Adrenal gland (tissue), 12 donors: Measurements from ENCODE around the gene ENG. TPM values are rescaled to one million over a fixed set of nuclear protein-coding genes. Genes with fewer than 3 reads are reported as not detected.
A peak's percentile ranks its signal among the peaks of the same experiment; 100 is the strongest.

Experiments
- DNase-seq, 7 donors: peaks; one replicate each; pipeline ENCODE4 v3.0.0-alpha.2; 2019 to 2020
- H3K27ac ChIP-seq, 5 donors: fragments of 200-600 bp; sonication (generic) in 4 of 5; 1 replicate in 3 of 5; 2 replicates in 2 of 5; pipeline versions ENCODE4 v1.5.1 to v1.8.0; 2016 to 2020; ENCODE audit warnings: mild to moderate bottlenecking in 1 of 5
- H3K27me3 ChIP-seq: fragments of 200-600 bp; 2 replicates; pipeline ENCODE4 v1.8.0; 2021
- H3K36me3 ChIP-seq, 2 donors: fragments of 200-600 bp; replicated peaks in 1 of 2; 1 replicate in 1 of 2; 2 replicates in 1 of 2; pipeline versions ENCODE4 v1.5.1 to v1.8.0; 2018 to 2022
- H3K4me1 ChIP-seq, 2 donors: fragments of 200-600 bp; replicated peaks in 1 of 2; 1 replicate in 1 of 2; 2 replicates in 1 of 2; pipeline versions ENCODE4 v1.5.1 to v1.8.0; 2018 to 2021
- H3K4me3 ChIP-seq, 4 donors: fragments of 200-600 bp; sonication (generic) in 3 of 4; one replicate each; pipeline ENCODE4 v1.5.1; 2016 to 2018
- H3K9me3 ChIP-seq, 3 donors: fragments of 200-600 bp; sonication (generic) in 1 of 3; replicated peaks in 1 of 3; 1 replicate in 2 of 3; 2 replicates in 1 of 3; pipeline versions ENCODE4 v1.5.1 to v1.8.0; 2016 to 2021
- POLR2A ChIP-seq, 2 donors: fragments of 450-650 bp; IDR thresholded peaks; one replicate each; pipeline ENCODE4 v1.6.1; 2017; ENCODE audit warnings: antibody characterized with exemption in 2 of 2, mild to moderate bottlenecking in 2 of 2, moderate library complexity in 1 of 2
- WGBS, 4 donors: extraction: QIAGEN DNeasy Blood & Tissue Kit in 2 of 4; methylation state at CpG; one replicate each; pipeline versions ENCODE4 v1.1.5 to v1.1.7; 2013 to 2017; 5-methylcytosine and 5-hydroxymethylcytosine counted together
- intact Hi-C, 2 donors: fragments of 100-400 bp; cut with DNase I; formaldehyde crosslinking; loops; one replicate each; pipeline versions ENCODE4 v1.14.1 to v1.15.0; 2022 to 2023
- polyA plus RNA-seq, 3 donors: library from polyadenylated mRNA; stranded (reverse); fragments of 200-250 nt in 2 of 3; fragments of 350-450 nt in 1 of 3; fragmentation: Illumina TruSeq in 1 of 3; extraction: RNeasy Lipid Tissue Mini Kit (QIAGEN cat#74804) in 1 of 3; gene quantifications; one replicate each; pipeline ENCODE4 v1.2.3, GENCODE V29; 2013 to 2014
- total RNA-seq, 9 donors: library from RNA; depleted of rRNA in 4 of 9; stranded (reverse); fragments of >200 nt in 4 of 9; fragments of 120-200 nt in 1 of 9; fragmentation: NEBNext Ultra II Directional in 1 of 9; extraction: Animal tissue kit (Norgen Biotek cat#: 25700) in 1 of 9; gene quantifications; one replicate each; pipeline versions ENCODE4 v1.1.0 to v1.2.4, GENCODE V29; 2013 to 2023
- TF ChIP-seq, protein P1 (sequence below), 6 experiments: fragments of 450-650 bp in 4 of 6; fragments of 200-600 bp in 2 of 6; sonication (generic) in 1 of 6; IDR thresholded peaks; 1 replicate in 5 of 6; 2 replicates in 1 of 6; pipeline versions ENCODE4 v1.5.1 to v1.8.0; 2016 to 2021; ENCODE audit warnings: antibody characterized with exemption in 6 of 6, mild to moderate bottlenecking in 2 of 6, moderate library complexity in 1 of 6
- donor health status: healthy with polysubstance abuse.
- donor health status: Bipolar disorder and iron deficiency.
- donor health status: DM: yes; HTN: yes; CAD: no.
- donor health status: DM: no; HTN: no; CAD: no.
- donor health status: DM: no; HTN: no; CAD: no.
- donor health status: DM: yes; HTN: yes; CAD: no.

The ENG gene
- total and polyA plus RNA-seq, 12 donors = 4.3 to 214 (median 106) TPM

GRCh38 chr9:127898433-127899127 lies 44.1 kb upstream of the ENG start:
- peak; percentile 57 to 90 (median 78) for DNase-seq
- no peaks in the 10 kb centered on the region for H3K27me3 ChIP-seq
- intact Hi-C loops = no loop called here
- peaks cover 7 to 37% of the 10 kb centered on the region in 2 donors for H3K4me1 ChIP-seq
- H3K9me3 ChIP-seq = no peaks in the 10 kb centered on the region
- peak overlapping the region; percentile 65 to 94 (median 72) for H3K4me3 ChIP-seq
- peak overlapping the region; percentile 65 to 91 (median 87) for H3K27ac ChIP-seq
- peaks cover 0 to 26% of the 10 kb centered on the region in 2 donors for H3K36me3 ChIP-seq
- WGBS, 4 donors = 5 to 11% (median 9%) methylated on average over 5 to 31 of the region's 32 CpGs
- TF ChIP-seq, protein P1, sequence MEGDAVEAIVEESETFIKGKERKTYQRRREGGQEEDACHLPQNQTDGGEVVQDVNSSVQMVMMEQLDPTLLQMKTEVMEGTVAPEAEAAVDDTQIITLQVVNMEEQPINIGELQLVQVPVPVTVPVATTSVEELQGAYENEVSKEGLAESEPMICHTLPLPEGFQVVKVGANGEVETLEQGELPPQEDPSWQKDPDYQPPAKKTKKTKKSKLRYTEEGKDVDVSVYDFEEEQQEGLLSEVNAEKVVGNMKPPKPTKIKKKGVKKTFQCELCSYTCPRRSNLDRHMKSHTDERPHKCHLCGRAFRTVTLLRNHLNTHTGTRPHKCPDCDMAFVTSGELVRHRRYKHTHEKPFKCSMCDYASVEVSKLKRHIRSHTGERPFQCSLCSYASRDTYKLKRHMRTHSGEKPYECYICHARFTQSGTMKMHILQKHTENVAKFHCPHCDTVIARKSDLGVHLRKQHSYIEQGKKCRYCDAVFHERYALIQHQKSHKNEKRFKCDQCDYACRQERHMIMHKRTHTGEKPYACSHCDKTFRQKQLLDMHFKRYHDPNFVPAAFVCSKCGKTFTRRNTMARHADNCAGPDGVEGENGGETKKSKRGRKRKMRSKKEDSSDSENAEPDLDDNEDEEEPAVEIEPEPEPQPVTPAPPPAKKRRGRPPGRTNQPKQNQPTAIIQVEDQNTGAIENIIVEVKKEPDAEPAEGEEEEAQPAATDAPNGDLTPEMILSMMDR (IDR thresholded peaks at IDR 0.05) = no peak
- peak in 1 of 2 donors; percentile 35 for TF ChIP-seq POLR2A (IDR thresholded peaks at IDR 0.05)

GRCh38 chr9:127897193-127897692 lies 42.8 kb upstream of the ENG start:
- peaks cover 7 to 31% of the 10 kb centered on the region in 2 donors for H3K4me1 ChIP-seq
- TF ChIP-seq, protein P1 (IDR thresholded peaks at IDR 0.05) = no peak
- peak in 1 of 2 donors; percentile 24 for TF ChIP-seq POLR2A (IDR thresholded peaks at IDR 0.05)
- H3K36me3 ChIP-seq = peaks cover 0 to 39% of the 10 kb centered on the region in 2 donors
- H3K27me3 ChIP-seq = no peaks in the 10 kb centered on the region
- peak; percentile 77 to 92 (median 89) for DNase-seq
- 7 to 14% (median 10%) methylated on average over 6 to 19 of the region's 19 CpGs for WGBS, 4 donors
- H3K4me3 ChIP-seq = peak overlapping the region in 1 of 4 donors; percentile 28
- intact Hi-C loops = no loop called here
- peak overlapping the region; percentile 10 to 91 (median 87) for H3K27ac ChIP-seq
- H3K9me3 ChIP-seq = no peaks in the 10 kb centered on the region

GRCh38 chr9:127896395-127897192 lies 42.1 kb upstream of the ENG start:
- Histone ChIP-seq H3K9me3 (no peaks in the 10 kb centered on the region), H3K4me1 (peaks cover 7 to 31% of the 10 kb centered on the region in 2 donors), H3K4me3 (peak overlapping the region in 1 of 4 donors; percentile 28), H3K27ac (peak overlapping the region in 2 of 5 donors; percentile 38 to 87), H3K27me3 (no peaks in the 10 kb centered on the region), H3K36me3 (peaks cover 0 to 43% of the 10 kb centered on the region in 2 donors)
- DNase-seq = no peak
- intact Hi-C loops = no loop called here
- TF ChIP-seq, protein P1 (IDR thresholded peaks at IDR 0.05) = no peak
- no peak for TF ChIP-seq POLR2A (IDR thresholded peaks at IDR 0.05)
- WGBS, 4 donors = 65 to 71% (median 67%) methylated on average over 12 to 16 of the region's 16 CpGs

DNA sequence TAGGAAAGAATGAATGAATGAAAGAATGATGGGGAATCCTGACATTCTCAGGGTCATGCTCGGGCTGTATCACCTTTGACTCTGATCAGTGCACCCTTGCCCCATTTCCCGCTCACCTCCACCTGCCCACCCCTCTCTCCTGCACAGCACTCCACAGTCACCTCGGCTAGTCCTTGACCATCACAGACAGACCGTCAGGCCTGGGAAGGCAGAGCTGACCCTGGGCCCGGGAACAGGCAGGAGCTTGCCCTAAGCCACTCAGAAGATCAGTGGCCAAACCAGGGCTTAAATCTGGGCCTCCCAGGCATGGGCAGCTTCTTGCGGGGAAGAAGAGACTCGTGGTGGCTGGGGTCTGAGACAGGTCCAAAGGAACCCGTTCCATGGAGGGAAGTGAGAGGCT lies 41.4 kb upstream of the ENG start:
- Histone ChIP-seq H3K27ac (no peak overlapping the region), H3K4me1 (peaks cover 7 to 31% of the 10 kb centered on the region in 2 donors), H3K27me3 (no peaks in the 10 kb centered on the region), H3K9me3 (no peaks in the 10 kb centered on the region), H3K4me3 (no peak overlapping the region), H3K36me3 (peaks cover 0 to 48% of the 10 kb centered on the region in 2 donors)
- intact Hi-C loops = no loop called here
- no peak for DNase-seq
- WGBS, 4 donors = 92 to 94% (median 94%) methylated on average over 8 of the region's 8 CpGs
- TF ChIP-seq, protein P1 (IDR thresholded peaks at IDR 0.05) = no peak
- TF ChIP-seq POLR2A (IDR thresholded peaks at IDR 0.05) = no peak
